HL-60 (cell line): ENCODE measurements around the gene RGS7.

Source experiments
- POLR2AphosphoS5 ChIP-seq: IDR thresholded peaks from 2 replicates; pipeline ENCODE4 v1.6.1; 2012; ENCODE audit warnings: low read depth
- TF ChIP-seq, protein P1 (sequence below): IDR thresholded peaks from one replicate; pipeline ENCODE4 v1.5.1; 2011; ENCODE audit warnings: low read length, control low read depth, inconsistent platforms; ENCODE audit not compliant: insufficient read depth

DNA sequence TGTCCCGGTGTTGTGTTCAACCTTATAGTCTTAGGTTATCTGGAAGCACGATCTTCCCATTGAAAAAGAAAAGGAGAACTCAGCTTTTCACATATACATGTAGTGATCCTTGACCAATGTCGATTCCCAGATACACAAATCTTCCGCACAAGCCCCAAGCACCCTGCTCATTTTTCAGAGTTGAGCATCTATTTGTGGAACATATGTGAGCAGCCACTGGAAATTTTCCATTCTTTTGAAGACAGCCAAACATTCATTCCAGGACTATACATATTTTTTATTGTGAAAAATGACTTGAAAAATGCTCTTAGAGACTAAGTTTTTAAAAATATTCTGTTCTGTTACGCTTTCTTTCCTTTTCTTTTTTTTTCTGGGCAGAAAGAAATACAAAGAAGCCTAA lies 371.9 kb downstream of the RGS7 start:
- TF ChIP-seq, protein P1, sequence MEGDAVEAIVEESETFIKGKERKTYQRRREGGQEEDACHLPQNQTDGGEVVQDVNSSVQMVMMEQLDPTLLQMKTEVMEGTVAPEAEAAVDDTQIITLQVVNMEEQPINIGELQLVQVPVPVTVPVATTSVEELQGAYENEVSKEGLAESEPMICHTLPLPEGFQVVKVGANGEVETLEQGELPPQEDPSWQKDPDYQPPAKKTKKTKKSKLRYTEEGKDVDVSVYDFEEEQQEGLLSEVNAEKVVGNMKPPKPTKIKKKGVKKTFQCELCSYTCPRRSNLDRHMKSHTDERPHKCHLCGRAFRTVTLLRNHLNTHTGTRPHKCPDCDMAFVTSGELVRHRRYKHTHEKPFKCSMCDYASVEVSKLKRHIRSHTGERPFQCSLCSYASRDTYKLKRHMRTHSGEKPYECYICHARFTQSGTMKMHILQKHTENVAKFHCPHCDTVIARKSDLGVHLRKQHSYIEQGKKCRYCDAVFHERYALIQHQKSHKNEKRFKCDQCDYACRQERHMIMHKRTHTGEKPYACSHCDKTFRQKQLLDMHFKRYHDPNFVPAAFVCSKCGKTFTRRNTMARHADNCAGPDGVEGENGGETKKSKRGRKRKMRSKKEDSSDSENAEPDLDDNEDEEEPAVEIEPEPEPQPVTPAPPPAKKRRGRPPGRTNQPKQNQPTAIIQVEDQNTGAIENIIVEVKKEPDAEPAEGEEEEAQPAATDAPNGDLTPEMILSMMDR, result no peak
- TF ChIP-seq POLR2AphosphoS5, result no peak
